Muscle of leg (tissue), 9 donors: ENCODE results near the gene LEF1. TPM values are rescaled to one million over a fixed set of nuclear protein-coding genes. Genes with fewer than 3 reads are reported as not detected.

Source experiments
- polyA plus RNA-seq, 8 donors: library from polyadenylated mRNA; unstranded; fragments of 120-200 nt; gene quantifications; one replicate each; pipeline versions ENCODE4 v1.2.1 to v1.2.3, GENCODE V29; 2013; ENCODE audit warnings: inconsistent platforms in 1 of 8, low replicate concordance in 1 of 8; ENCODE audit not compliant: insufficient read length in 8 of 8, insufficient read depth in 1 of 8
- total RNA-seq: library from RNA; stranded (reverse); fragments of 120-200 nt; gene quantifications from one replicate; pipeline ENCODE4 v1.2.4, GENCODE V29; 2013

Gene LEF1
- total and polyA plus RNA-seq, 9 donors = 3.4 to 35.5 (median 4.3) TPM

Other genes starting within 250 kb of the LEF1 start
- gene CYP2U1, start 237.4 kb downstream of the LEF1 start, total RNA-seq = 6.1 TPM
- gene CYP2U1, start 237.4 kb downstream of the LEF1 start, polyA plus RNA-seq = 1 to 10 TPM; 3.6 to 5.8 (median 4.1) TPM
- gene HADH, start 179.0 kb downstream of the LEF1 start, total RNA-seq = 27.3 TPM
- 100 to 1,000 TPM in 6 of 8 donors, 10 to 100 TPM in 2; 81.2 to 121 (median 105) TPM for gene HADH, start 179.0 kb downstream of the LEF1 start, polyA plus RNA-seq